HG02852 (cell line): ENCODE data around the gene LRTM2.
A peak's percentile ranks its signal among the peaks of the same experiment; 100 is the strongest.

Source experiments
- ATAC-seq: cut with Tn5 transposase; IDR thresholded peaks from one replicate; pipeline ENCODE4 v1.9.1; 2021; ENCODE audit warnings: mild to moderate bottlenecking, moderate library complexity; ENCODE audit not compliant: unreplicated experiment

Gene LRTM2

DNA sequence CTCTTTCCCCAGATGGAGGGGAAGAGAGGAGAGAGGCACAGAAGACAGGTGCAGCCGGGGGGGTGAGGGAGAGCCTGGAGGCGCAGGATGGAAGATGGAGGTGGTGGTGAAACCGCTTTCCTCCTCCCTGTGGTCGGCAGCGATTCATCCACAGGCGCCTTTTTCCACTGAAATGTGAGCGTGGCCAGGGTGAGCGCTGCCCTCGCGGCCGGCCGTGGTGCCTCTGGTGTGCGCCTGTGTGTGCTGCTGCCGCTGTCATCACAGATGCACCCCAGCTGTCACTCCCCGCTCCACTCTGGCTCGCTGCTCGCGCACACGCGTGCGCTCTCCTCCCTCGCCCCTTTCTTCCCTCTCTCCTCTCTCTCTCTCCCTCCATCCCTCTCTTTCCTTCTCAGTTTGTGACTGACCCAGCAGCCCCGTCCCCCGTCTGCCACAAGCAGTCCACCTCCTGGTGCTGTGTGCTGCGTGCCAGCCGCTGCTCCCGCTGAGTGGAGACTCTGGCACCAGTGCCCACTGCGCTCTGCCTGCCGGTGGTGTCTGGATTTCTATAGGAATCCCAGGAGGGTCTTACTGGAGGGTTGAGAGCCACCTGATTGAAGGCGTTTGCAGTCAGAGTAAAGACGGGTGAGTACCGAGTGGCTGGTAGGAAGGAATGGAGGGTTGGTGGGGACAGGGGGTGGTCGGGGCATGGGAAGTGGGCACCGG, at the start of gene LRTM2:
LRTM2 (plus strand) TSS at position 375 of the 705 bp plus-strand sequence. CDS start 7,584 bp downstream, outside the sequence.
- no peak for ATAC-seq

DNA sequence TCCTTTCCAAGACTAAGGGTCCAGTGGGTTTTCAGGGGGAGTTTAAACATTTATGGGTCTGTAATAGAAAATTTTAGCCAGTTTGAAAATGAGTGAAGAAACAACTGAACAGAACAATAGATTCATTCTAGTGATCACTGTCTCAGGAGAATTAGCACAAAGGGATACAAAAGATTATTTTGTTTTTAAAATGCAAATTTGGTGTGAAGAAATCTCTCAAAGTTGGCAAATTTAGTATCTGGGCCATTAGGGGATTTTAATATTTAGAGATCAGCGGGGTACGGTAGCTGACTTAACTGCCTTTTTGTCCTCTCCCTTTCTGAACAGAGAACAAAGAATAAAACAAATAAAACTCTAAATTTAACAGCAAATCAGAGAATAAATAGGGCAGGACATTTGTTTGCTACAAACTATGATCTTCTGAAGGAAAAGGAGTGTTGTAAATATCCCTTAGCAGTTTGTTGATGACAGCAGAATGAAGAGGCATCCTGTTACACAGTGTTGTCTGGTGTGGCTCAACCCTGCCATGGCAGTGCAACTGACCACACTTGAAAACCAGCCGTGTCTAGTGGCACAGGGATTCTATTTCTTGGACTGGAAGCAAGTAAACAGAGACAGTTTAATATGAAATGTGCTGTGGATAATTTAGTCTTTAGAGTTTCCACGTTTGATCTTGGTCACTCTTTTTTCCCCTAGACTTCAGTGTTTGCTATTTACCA, 46.3 kb upstream of the LRTM2 start:
- ATAC-seq: no peak

DNA sequence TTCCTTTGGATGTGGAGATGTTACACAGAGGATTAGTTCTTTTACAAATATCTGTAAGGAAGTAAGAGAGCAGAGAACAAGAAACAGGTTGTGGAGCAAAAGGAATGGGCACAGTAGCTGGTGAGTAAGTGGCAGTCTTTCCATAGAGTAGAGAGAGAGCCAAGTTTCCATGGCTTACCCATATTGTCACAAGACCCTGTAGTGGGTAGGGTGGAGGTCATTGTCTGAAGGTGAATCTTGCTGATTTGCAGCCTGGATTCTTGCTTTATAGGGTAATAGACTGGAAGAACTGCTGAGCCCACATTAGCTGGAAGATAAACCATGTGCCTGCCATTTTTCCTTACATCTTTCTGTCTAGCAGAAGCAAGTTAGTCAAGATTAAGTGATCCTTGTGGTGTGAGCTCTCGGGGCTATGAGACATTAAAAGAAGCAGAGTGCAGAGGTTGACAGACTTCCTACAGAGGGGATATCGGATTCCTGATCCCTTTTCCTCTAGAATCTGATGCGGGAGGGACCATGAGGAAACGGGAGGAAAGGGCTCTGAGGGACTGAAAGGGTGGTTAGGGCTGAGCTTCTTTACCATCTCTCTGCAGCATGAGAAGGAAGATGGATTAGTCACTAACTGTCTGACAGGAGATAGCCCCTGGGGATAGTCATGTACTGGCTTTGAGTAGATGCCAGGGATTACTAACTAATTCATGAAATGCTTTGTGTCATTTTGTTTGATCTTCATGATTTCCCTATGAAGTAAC, 44.0 kb upstream of the LRTM2 start:
- no peak for ATAC-seq

DNA sequence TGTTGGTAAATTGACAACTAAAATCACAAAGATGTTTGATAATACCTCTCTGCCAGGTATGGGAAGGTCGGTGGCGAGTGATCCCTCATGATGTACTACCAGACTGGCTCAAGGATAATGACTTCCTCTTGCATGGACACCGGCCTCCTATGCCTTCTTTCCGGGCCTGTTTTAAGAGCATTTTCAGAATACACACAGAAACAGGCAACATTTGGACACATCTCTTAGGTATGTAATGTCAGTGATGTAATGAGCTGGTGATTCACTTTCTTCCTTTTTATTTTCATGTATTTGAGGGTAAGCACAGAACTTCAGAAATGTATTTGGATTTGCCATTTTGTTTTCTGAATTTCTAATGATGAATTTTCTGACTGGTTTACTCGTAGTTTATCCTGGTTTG, 42.6 kb upstream of the LRTM2 start:
- no peak for ATAC-seq

DNA sequence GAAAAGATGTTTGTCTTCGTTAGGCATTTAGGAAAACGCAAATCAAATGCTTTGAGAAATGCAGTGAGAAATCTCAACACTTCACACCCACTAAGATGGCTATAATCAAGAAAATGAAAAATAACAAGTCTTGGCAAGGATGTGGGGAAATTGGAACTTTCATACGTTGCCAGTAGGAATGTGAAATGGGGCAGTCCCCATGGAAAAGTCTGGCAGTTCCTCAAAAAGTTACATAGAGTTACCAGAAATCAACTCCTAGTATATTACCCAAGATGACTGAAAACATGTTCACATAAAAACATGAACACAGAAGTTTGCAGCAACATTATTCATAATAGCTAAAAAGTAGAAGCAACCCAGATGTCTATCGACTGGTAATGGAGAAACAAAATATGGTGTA, 41.5 kb upstream of the LRTM2 start:
- no peak for ATAC-seq

DNA sequence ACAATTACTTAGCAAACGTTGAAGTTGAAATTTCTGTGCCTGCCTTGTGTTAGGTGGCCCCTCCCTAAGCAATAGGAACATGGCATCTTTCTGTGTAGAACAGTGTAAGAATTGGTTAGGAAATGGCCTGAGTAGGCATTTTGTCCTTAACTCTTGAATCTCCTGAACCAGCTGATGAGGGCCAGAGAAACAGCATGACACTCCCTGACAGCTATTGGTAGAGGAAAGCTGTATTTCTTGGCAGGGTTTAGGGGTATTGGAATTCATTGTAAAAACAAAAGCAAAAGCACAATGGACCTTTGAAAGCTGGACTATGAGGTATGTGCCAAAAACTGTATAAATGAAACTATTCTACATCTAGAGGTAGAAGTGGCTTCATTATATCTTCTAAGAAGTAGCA, 40.6 kb upstream of the LRTM2 start:
- ATAC-seq: no peak

DNA sequence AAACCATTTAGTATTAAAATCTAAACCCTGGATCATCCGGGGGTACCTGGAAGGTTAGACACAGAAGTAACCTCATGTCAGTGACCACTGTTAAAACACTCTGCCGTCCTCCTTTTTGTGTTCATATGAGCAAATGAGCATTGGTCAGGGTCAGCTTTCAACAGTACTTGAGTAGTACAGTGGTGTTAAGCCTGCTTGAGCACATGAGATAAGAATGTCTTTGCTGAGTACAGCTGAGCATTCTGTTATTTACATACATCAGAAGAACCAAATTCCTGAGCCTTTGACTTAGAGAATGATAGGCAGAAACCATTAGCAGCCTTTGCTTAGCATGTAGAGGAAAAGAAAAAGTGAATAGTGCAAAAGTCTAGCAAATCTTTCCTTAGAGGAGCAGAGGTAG, 38.6 kb upstream of the LRTM2 start:
- ATAC-seq: no peak

DNA sequence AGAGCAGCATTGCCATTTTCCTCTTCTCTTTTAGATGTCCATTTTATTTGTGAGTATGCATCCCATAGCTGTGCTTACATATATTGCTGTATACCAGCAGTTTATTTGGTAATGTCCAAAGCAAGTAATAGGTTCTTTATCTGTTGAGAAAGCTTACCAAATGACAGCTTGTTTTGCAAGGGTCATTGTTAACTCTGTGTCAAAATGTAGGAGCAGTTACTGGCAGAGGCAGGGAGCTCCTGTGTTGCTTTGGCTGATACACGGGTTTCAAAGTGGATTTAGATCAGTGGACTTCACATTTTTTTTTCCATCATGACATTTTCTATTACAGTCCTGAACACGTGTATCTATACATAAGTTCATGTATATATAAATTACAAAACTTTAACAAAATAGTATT, 38.1 kb upstream of the LRTM2 start:
- no peak for ATAC-seq

DNA sequence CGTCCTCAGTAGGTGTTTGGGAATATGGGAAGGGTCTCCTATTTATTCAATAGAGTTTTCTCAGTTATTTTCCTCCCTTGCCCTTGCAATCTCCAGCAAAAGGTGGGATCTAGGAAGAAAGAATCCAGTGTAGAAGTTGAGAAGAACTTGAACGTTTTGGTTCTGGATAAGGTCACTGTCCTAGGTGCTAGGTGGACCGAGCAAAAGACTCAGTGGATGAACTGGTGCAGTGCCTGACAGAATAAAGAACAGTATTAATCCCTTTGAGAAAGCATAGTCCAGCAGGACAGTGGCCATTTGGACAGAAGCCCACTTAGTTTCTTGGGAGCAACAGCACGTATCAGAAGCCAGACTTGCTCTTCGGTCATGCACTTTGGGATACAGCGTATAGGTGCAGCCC, 32.7 kb upstream of the LRTM2 start:
- ATAC-seq: no peak

DNA sequence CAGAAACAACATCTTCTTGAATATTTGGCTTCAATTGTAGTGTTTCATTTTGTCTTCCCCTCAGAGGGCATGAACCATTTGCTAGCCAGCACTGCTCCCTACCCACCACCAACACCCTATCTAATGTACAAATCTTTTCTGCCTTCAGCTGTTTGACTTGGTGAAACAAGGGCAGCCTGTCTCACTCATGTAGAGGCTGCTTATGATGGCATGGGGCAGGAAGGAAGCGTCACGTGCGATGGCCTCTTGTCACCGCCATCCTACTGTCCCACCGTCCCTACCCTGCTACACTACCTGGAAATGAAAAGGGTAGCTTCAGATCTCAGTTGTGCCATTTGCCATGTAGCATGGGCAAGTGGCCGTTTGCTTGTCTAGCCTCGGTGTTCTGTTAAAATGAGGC, 29.9 kb upstream of the LRTM2 start:
- ATAC-seq: no peak

DNA sequence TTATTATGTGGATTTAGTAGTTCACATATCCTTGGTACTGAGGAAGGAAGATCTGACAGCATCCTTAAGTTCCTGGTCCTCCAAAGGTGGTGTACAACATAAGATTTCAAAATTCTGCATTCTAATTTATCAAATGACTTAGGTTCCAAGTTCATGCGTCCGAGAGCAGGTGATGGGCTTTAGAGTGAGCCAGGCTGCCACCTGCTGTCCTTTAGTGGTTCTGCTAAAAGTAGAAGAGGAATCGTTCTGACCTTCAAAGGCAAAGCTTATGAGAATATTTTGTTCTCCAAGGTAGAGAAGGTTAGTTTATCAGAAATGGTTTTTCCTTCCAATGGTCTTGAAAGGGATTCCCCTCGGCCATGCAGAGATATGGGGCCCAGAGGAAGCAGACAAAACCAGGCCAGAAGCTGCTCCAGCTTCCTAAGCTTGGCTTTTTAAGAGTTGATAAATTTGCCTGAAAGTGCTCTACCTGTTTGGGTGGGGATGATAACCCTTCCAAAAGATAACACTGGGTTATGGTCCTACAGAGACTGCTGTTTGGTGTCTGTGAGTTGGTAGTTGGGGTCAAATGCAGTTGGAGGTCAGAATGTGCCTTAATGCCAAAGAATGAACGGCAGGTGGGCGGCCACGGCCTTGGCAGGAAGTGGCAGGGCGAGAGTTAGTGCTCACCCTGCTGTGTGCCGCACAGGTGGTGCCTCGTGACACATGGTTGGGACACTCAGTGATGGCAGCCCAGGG, 29.1 kb upstream of the LRTM2 start:
- no peak for ATAC-seq

DNA sequence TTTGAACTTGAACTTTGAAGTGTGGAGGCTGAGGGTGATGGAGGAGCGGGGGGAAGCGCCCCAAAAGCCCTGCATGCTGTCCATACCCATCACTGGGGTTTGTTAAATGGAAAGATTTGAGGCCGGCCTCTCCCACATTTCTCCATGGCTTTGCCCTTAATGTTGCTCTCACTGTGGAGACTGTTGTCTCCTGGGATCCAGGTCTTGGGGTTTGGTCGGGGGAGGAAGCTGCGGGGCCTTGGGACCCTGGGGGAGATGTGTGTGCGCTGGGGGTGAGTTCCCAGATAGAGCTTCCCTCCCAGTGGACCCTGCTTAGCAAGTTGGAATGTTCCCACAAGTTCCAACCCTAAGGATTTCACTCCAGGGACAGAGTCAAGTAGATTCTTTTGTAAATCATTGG, 28.0 kb upstream of the LRTM2 start:
- no peak for ATAC-seq

DNA sequence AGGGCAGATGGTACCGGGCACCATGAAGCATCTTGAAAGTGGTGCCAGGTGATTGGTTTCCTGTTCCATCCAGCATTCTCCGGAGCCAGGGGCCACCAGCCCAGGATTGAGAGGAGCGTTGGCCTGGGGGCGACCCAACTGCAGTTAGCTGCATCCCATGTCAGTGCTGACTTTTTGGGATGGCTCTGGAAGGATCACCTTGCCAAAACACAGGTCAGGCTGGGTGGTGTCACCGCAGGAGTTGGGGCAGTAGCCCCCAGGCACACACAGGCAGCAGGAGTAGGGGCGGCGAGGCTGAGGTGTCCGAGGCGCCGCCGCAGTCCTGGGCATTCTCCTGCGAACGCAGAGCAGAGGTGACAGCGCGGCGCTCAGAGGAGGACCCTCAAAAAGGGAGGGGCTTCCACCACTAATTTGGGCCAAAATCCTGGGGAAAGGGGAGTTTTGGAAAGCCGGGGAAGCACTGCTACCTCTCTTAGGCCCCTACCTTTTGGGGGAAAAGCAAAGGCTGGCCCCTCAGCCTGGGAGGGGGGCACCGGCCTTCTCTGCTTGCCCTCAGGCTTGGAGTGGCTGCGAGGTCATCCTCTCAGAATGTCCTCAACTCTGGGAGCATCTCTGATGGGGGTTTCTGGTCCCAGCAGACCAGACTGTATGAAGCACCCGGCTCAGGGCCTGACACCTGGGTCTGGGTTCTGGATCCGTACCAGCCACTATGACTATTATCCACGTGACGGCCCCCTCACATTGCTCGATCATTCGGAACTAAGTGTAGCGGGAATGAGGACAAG, 26.7 kb upstream of the LRTM2 start:
- ATAC-seq: no peak

DNA sequence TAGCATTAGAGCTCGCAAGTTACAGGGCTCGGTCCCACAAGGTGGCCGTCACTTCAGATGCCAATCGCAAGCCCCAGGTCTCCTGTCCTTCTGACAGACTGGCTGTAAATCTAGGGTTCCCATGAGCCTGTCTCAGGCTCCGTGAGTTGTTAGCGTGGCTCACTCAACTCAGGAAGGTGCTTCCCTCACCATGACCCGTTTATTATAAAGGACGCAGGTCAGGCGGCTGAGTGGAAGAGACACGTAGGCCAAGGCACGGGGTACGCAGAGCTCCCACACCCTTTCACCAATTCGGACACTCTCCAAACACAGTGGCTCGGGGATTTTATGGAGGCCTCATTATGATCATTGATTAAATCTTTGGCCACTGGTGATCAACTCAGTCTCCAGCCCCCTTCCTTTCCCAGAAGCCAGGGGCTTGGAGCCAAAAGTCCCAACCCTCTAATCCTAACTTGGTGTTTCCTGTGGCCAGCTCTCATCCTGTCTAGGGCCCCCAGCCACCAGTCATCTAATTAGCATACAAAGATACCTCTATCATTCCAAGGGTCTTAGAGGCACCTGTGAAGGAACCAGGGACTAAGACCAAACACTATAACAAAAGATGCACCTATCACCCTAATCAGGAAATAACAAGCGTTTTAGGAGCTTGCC, 25.8 kb upstream of the LRTM2 start:
- ATAC-seq: no peak

DNA sequence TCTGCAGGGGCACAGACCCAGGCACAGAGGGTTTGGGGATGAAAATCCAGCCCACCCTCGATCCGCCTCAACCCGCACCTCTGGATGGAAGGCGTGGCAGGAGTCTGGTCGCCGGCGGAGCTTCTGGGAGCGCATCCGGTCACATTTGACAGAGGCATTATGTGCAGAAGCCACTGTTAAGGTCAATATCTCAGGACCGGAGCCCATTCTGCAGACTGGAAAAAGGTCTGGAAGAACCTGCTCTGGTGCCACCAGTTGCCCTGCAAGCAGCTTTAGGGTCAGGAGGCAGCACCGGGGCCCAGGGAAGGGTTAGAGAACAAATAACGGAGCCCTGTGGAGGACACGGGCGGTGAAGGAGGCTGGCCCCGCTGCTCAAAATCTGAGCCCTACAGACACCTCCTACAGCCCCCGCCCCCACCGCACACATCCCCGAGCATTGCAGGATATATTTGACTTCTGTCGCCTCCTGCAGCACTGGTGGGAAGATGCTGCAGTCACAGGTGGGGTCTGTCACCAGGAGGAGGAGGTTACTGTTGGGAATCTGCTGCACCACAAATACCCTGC, 25.1 kb upstream of the LRTM2 start:
- no peak for ATAC-seq

DNA sequence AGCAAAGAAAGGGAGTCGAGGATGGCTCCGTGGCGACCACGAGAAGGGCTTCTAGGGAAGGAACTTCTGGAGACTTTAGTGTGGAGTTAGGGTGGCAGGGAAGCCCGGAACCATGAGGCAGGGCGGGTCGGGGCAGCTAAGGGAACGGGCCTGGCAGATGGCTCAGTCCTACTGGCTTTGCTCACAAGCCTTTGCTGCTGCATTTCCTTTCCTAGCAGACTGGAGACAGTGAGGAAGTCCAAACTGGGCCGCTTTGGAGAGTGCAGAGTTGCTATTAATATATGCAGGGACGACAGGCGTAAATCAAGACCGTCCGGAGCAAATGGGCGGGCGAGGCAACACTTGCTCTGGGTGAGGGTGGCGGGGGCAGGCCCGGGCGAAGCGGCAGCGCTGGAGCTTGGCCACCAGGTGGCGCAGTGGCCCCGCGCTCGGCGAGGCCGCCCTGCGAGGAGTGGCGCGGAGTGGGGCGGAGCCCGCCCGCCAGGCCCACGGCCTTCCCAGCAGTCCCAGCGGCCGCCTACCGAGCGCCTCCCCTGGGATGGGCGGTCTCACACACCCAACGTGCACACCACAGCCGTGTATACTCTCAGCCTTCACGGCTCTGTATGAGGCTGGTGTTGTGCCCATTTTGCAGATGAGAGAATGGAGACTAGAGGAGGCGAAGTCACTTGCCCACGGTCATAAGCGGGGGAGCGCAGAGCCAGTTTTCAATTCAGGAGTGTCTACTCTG, 24.4 kb upstream of the LRTM2 start:
- peak; percentile 94 for ATAC-seq

DNA sequence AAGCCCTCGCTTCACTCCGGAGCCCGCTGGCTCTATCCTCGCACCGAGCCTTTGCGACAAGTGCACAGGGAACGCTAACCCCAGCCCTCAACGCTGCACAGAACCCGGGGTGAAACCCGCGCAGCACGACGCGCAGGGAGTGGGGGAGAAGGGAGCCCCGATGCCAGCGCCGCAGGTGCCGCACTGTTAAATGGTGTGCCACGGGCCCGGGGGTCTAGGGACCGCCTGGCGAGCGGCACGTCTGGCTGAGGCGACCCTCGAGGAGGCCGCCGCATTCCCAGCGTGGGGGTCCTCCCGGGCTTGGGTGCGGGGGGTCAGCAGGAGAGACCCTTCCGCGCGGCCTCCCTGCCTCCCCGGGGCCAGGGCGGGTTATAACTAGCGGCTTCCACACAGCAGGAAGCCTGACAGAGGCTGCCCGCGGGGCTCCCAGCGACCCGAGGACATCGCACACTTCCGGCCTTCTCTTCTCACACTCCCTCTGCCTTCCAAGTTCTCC, 23.8 kb upstream of the LRTM2 start:
- ATAC-seq: peak; percentile 31

DNA sequence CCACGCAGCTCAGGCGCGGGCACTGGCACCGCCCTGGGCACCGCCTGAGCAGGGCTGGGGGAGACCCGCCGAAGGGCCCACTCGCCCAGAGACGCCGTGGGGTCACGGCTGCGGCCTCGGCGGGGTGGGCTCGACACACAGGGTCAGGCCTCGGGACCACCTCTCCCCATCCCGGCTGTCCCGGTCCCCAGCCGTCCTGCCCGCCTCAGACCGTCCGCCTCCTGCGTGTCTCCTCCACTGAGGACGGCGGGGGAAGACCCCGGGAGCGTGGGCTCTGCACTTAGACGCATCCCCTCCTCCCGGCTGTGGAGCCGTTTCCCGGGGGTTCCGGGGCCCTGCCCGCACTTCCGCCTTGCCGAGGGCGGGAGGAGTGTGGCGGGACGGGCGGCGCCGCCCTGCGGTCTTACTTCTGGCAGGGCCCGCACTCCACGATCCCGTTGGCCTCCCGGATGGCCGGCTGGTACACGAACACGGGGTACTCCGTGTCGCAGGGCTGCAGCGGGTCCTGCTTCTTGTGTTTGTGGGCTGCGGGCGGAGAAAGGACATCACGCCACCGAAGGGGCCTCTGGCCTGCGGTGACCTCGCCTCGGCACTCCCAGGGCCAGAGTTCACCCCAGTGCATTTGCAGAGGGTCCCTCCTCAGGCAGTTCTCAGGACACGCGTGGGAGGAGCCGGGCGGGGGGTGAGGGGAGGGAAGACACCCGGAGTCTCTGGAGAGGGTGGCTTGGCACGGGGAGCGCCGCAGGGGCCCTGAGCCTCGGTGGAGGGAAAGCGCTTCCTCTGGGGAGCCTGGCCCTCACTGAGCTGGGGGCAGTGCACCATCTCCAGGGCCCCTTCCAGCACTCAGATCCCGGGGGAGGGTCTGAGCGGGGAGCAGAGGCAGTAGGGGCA, 23.1 kb upstream of the LRTM2 start:
- ATAC-seq: peak; percentile 29
